Neural progenitor cell (in vitro differentiated cells): ENCODE measurements around the gene NXPH3. TPM values are rescaled to one million over a fixed set of nuclear protein-coding genes. Genes with fewer than 3 reads are reported as not detected.

Experiments used
- DNase-seq: peaks from one replicate; pipeline ENCODE4 v3.0.0-alpha.2; 2016; ENCODE audit warnings: low spot score
- H2AFZ ChIP-seq: fragments of 200-600 bp; sonication (generic); replicated peaks from 2 replicates; pipeline ENCODE4 v1.6.1; 2016; ENCODE audit warnings: antibody characterized with exemption
- H3F3A ChIP-seq: fragments of 200-600 bp; sonication (generic); 2 replicates; pipeline ENCODE4 v1.6.1; 2016; ENCODE audit warnings: antibody characterized with exemption, low read depth
- H3K27ac ChIP-seq: fragments of 200-600 bp; sonication (generic); 2 replicates; pipeline ENCODE4 v1.5.1; 2016; ENCODE audit warnings: mild to moderate bottlenecking
- H3K27me3 ChIP-seq: fragments of 200-600 bp; sonication (generic); 2 replicates; pipeline ENCODE4 v1.6.1; 2016; ENCODE audit warnings: mild to moderate bottlenecking, moderate library complexity
- H3K36me3 ChIP-seq: fragments of 200-600 bp; sonication (generic); 2 replicates; pipeline ENCODE4 v1.5.1; 2016
- H3K4me1 ChIP-seq: fragments of 200-600 bp; sonication (generic); 2 replicates; pipeline ENCODE4 v1.6.1; 2016; ENCODE audit warnings: mixed run types
- H3K4me2 ChIP-seq: fragments of 200-600 bp; sonication (generic); 2 replicates; pipeline ENCODE4 v1.6.1; 2016
- H3K4me3 ChIP-seq: fragments of 200-600 bp; sonication (generic); 2 replicates; pipeline ENCODE4 v1.5.1; 2016
- H3K79me2 ChIP-seq: fragments of 200-600 bp; sonication (generic); 2 replicates; pipeline ENCODE4 v1.6.1; 2016; ENCODE audit warnings: low read depth
- H3K9ac ChIP-seq: fragments of 200-600 bp; sonication (generic); 2 replicates; pipeline ENCODE4 v1.6.1; 2016
- H3K9me3 ChIP-seq: fragments of 200-600 bp; sonication (generic); 2 replicates; pipeline ENCODE4 v1.5.1; 2016; ENCODE audit warnings: low read depth
- H4K20me1 ChIP-seq: fragments of 200-600 bp; sonication (generic); 2 replicates; pipeline ENCODE4 v1.6.1; 2016; ENCODE audit warnings: low read depth
- H3K27ac Mint-ChIP-seq: 3 replicates; pipeline ENCODE4 v1.8.0; 2021; ENCODE audit warnings: mixed read lengths
- H3K27me3 Mint-ChIP-seq: 2 replicates; pipeline ENCODE4 v1.8.0; 2022; ENCODE audit warnings: low read depth, mild to moderate bottlenecking, inconsistent platforms, moderate library complexity, mixed read lengths; ENCODE audit not compliant: insufficient read depth
- H3K36me3 Mint-ChIP-seq: 3 replicates; pipeline ENCODE4 v1.8.0; 2021; ENCODE audit warnings: mixed read lengths
- H3K4me1 Mint-ChIP-seq: 3 replicates; pipeline ENCODE4 v1.8.0; 2021; ENCODE audit warnings: mixed read lengths
- H3K4me3 Mint-ChIP-seq: 3 replicates; pipeline ENCODE4 v1.8.0; 2021; ENCODE audit warnings: mild to moderate bottlenecking, moderate library complexity, mixed read lengths
- H3K9me3 Mint-ChIP-seq: 3 replicates; pipeline ENCODE4 v1.8.0; 2020; ENCODE audit warnings: mixed read lengths
- EZH2 ChIP-seq: fragments of 200-600 bp; sonication (generic); IDR thresholded peaks from 2 replicates; pipeline ENCODE4 v1.6.1; 2017; ENCODE audit warnings: antibody characterized with exemption, mild to moderate bottlenecking, moderate library complexity
- EZH2phosphoT487 ChIP-seq: fragments of 200-600 bp; sonication (generic); IDR thresholded peaks from 2 replicates; pipeline ENCODE4 v1.6.1; 2017; ENCODE audit warnings: antibody characterized with exemption
- total RNA-seq: library from RNA; depleted of rRNA; stranded (reverse); fragments of >200 nt; gene quantifications from 2 replicates; pipeline ENCODE4 v1.2.3, GENCODE V29; 2015; ENCODE audit warnings: low replicate concordance
- TF ChIP-seq, protein P1 (sequence below): fragments of 200-600 bp; sonication (generic); IDR thresholded peaks from 2 replicates; pipeline ENCODE4 v1.5.1; 2017; ENCODE audit warnings: antibody characterized with exemption, mild to moderate bottlenecking

Gene NXPH3
- total RNA-seq, 1 donor from 2014 or later = 3.6 TPM

GRCh38 chr17:49604314-49604869 lies 28.7 kb downstream of the NXPH3 start:
- Histone ChIP-seq H3K4me1 (peaks cover 53% of the 10 kb centered on the region), H3K27ac (peak overlapping the region; percentile 78), H4K20me1 (peaks cover 31% of the 10 kb centered on the region), H3K9me3 (no peaks in the 10 kb centered on the region), H2AFZ (no peak overlapping the region), H3K27me3 (no peaks in the 10 kb centered on the region), H3F3A (peaks cover 41% of the 10 kb centered on the region), H3K4me3 (no peak overlapping the region), H3K9ac (no peak overlapping the region), H3K4me2 (peak overlapping the region; percentile 78), H3K79me2 (no peaks in the 10 kb centered on the region), H3K36me3 (peaks cover 12% of the 10 kb centered on the region)
- H3K9me3 Mint-ChIP-seq = no peaks in the 10 kb centered on the region
- peaks cover 22% of the 10 kb centered on the region for H3K36me3 Mint-ChIP-seq
- H3K27ac Mint-ChIP-seq = no peak overlapping the region
- no peak overlapping the region for H3K4me3 Mint-ChIP-seq
- TF ChIP-seq EZH2phosphoT487 (no peak), EZH2 (no peak)
- TF ChIP-seq, protein P1, sequence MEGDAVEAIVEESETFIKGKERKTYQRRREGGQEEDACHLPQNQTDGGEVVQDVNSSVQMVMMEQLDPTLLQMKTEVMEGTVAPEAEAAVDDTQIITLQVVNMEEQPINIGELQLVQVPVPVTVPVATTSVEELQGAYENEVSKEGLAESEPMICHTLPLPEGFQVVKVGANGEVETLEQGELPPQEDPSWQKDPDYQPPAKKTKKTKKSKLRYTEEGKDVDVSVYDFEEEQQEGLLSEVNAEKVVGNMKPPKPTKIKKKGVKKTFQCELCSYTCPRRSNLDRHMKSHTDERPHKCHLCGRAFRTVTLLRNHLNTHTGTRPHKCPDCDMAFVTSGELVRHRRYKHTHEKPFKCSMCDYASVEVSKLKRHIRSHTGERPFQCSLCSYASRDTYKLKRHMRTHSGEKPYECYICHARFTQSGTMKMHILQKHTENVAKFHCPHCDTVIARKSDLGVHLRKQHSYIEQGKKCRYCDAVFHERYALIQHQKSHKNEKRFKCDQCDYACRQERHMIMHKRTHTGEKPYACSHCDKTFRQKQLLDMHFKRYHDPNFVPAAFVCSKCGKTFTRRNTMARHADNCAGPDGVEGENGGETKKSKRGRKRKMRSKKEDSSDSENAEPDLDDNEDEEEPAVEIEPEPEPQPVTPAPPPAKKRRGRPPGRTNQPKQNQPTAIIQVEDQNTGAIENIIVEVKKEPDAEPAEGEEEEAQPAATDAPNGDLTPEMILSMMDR = no peak
- no peaks in the 10 kb centered on the region for H3K27me3 Mint-ChIP-seq
- no peaks in the 10 kb centered on the region for H3K4me1 Mint-ChIP-seq
- DNase-seq = no peak

GRCh38 chr17:49610883-49611584 lies 35.4 kb downstream of the NXPH3 start:
- Histone ChIP-seq H3K27me3 (no peaks in the 10 kb centered on the region), H3K9ac (no peak overlapping the region), H3K4me3 (no peak overlapping the region), H4K20me1 (peaks cover 15% of the 10 kb centered on the region), H3K36me3 (peaks cover 12% of the 10 kb centered on the region), H3K27ac (no peak overlapping the region), H2AFZ (no peak overlapping the region), H3F3A (no peaks in the 10 kb centered on the region), H3K9me3 (no peaks in the 10 kb centered on the region), H3K79me2 (peaks cover 7% of the 10 kb centered on the region), H3K4me2 (no peak overlapping the region), H3K4me1 (no peaks in the 10 kb centered on the region)
- no peak for DNase-seq
- TF ChIP-seq, protein P1 = no peak
- no peak for TF ChIP-seq EZH2phosphoT487
- no peak for TF ChIP-seq EZH2
- Mint-ChIP-seq H3K4me3 (no peak overlapping the region), H3K36me3 (peaks cover 26% of the 10 kb centered on the region), H3K27ac (no peak overlapping the region), H3K4me1 (no peaks in the 10 kb centered on the region), H3K27me3 (no peaks in the 10 kb centered on the region), H3K9me3 (no peaks in the 10 kb centered on the region)

DNA sequence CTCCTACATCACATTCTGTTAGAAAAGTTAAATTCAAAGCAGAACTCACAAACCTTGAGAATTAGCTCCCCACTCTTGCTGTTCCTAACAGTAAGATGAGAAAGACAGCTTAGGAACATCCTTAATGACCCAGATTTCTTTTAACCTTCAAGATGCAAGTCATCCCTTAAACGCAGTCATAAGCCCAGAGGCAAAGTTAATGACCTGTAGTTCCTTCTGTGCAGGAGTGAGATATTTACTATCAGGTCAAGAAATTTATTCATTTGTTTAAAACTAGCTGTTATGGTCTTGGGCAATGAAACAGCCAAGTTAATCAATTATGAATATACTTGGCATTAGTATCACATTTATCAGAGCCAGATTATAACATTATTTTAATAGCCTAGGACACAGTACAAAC lies 37.1 kb downstream of the NXPH3 start:
- Histone ChIP-seq H3K27ac (no peak overlapping the region), H3K36me3 (peaks cover 1% of the 10 kb centered on the region)
- H3K36me3 Mint-ChIP-seq = peaks cover 19% of the 10 kb centered on the region

More for the DNA sequence above, 37.1 kb downstream of the NXPH3 start:
- Histone ChIP-seq H3K9me3 (no peaks in the 10 kb centered on the region), H3K4me3 (no peak overlapping the region), H2AFZ (no peak overlapping the region), H3K27me3 (no peaks in the 10 kb centered on the region), H3K79me2 (peaks cover 7% of the 10 kb centered on the region), H3K9ac (no peak overlapping the region), H4K20me1 (peaks cover 17% of the 10 kb centered on the region), H3F3A (no peaks in the 10 kb centered on the region), H3K4me1 (no peaks in the 10 kb centered on the region), H3K4me2 (no peak overlapping the region)
- no peak overlapping the region for H3K4me3 Mint-ChIP-seq
- no peak overlapping the region for H3K27ac Mint-ChIP-seq
- H3K9me3 Mint-ChIP-seq = no peaks in the 10 kb centered on the region
- no peaks in the 10 kb centered on the region for H3K4me1 Mint-ChIP-seq
- DNase-seq = no peak
- no peaks in the 10 kb centered on the region for H3K27me3 Mint-ChIP-seq
- TF ChIP-seq EZH2 (no peak), EZH2phosphoT487 (no peak)
- TF ChIP-seq, protein P1 = no peak
